ENCODE data around the gene TEC.

Gene TEC

GRCh38 chr4:48138936-48139335 lies 130.7 kb downstream of the TEC start:
- H3K4me1 ChIP-seq = no peaks in the 10 kb centered on the region
- DNase-seq (ENCODE audit: low spot score in 2 of 2) = no peak
- no peaks in the 10 kb centered on the region for H3K9me3 ChIP-seq
- in situ Hi-C loops (cut with MboI; ENCODE audit: low sequenced_read_pairs) = loop anchor here (25.0 kb wide), 1 partner anchor 423 kb away; no protein-coding TSS in a partner anchor
- H3K4me3 ChIP-seq = no peak overlapping the region
- no peaks in the 10 kb centered on the region for H3K27me3 ChIP-seq (ENCODE audit: low read depth)
- H3K36me3 ChIP-seq (replicated peaks) = no peaks in the 10 kb centered on the region

GRCh38 chr4:48138511-48138910 lies 131.1 kb downstream of the TEC start:
- no peaks in the 10 kb centered on the region for H3K4me1 ChIP-seq
- DNase-seq (ENCODE audit: low spot score in 2 of 2) = no peak
- H3K9me3 ChIP-seq = no peaks in the 10 kb centered on the region
- H3K36me3 ChIP-seq (replicated peaks) = no peaks in the 10 kb centered on the region
- no peak overlapping the region for H3K4me3 ChIP-seq
- in situ Hi-C loops (cut with MboI; ENCODE audit: low sequenced_read_pairs) = loop anchor here (25.0 kb wide), 1 partner anchor 424 kb away; no protein-coding TSS in a partner anchor
- no peaks in the 10 kb centered on the region for H3K27me3 ChIP-seq (ENCODE audit: low read depth)

- no peaks in the 10 kb centered on the region for H3K4me1 ChIP-seq
- H3K36me3 ChIP-seq (replicated peaks) = no peaks in the 10 kb centered on the region
- H3K4me3 ChIP-seq = no peak overlapping the region
- H3K9me3 ChIP-seq = no peaks in the 10 kb centered on the region
- in situ Hi-C loops (cut with MboI; ENCODE audit: low sequenced_read_pairs) = loop anchor here (25.0 kb wide), 1 partner anchor 424 kb away; no protein-coding TSS in a partner anchor
- no peak for DNase-seq (ENCODE audit: low spot score in 2 of 2)
- no peaks in the 10 kb centered on the region for H3K27me3 ChIP-seq (ENCODE audit: low read depth)
Measured at GRCh38 chr4:48137846-48138245, 131.8 kb downstream of the TEC start.

- DNase-seq (ENCODE audit: low spot score in 2 of 2) = no peak
- no peaks in the 10 kb centered on the region for H3K27me3 ChIP-seq (ENCODE audit: low read depth)
- no peaks in the 10 kb centered on the region for H3K36me3 ChIP-seq (replicated peaks)
- in situ Hi-C loops (cut with MboI; ENCODE audit: low sequenced_read_pairs) = loop anchor here (25.0 kb wide), 1 partner anchor 428 kb away; no protein-coding TSS in a partner anchor
- no peaks in the 10 kb centered on the region for H3K4me1 ChIP-seq
- no peaks in the 10 kb centered on the region for H3K9me3 ChIP-seq
- H3K4me3 ChIP-seq = no peak within 1 kb of the TSS
Measured at GRCh38 chr4:48134081-48134480, 135.6 kb downstream of the TEC start, which contains the start of gene TXK. Gene TXK, minus strand, starts transcription at chr4:48134250. Its CDS starts 80 bp downstream, at chr4:48134170.

GRCh38 chr4:48133669-48134068 lies 136.0 kb downstream of the TEC start:
- H3K27me3 ChIP-seq (ENCODE audit: low read depth) = no peaks in the 10 kb centered on the region
- H3K9me3 ChIP-seq = no peaks in the 10 kb centered on the region
- H3K4me1 ChIP-seq = no peaks in the 10 kb centered on the region
- DNase-seq (ENCODE audit: low spot score in 2 of 2) = no peak
- no peak overlapping the region for H3K4me3 ChIP-seq
- no peaks in the 10 kb centered on the region for H3K36me3 ChIP-seq (replicated peaks)
- in situ Hi-C loops (cut with MboI; ENCODE audit: low sequenced_read_pairs) = loop anchor here (25.0 kb wide), 1 partner anchor 429 kb away; no protein-coding TSS in a partner anchor

GRCh38 chr4:48131736-48132135 lies 137.9 kb downstream of the TEC start:
- no peak overlapping the region for H3K4me3 ChIP-seq
- H3K4me1 ChIP-seq = peaks cover 4% of the 10 kb centered on the region
- no peaks in the 10 kb centered on the region for H3K27me3 ChIP-seq (ENCODE audit: low read depth)
- no peak for DNase-seq (ENCODE audit: low spot score in 2 of 2)
- H3K9me3 ChIP-seq = no peaks in the 10 kb centered on the region
- no peaks in the 10 kb centered on the region for H3K36me3 ChIP-seq (replicated peaks)
- in situ Hi-C loops (cut with MboI; ENCODE audit: low sequenced_read_pairs) = loop anchor here (25.0 kb wide), 1 partner anchor 431 kb away; no protein-coding TSS in a partner anchor

- in situ Hi-C loops (cut with MboI; ENCODE audit: low sequenced_read_pairs) = loop anchor here (25.0 kb wide), 1 partner anchor 432 kb away; no protein-coding TSS in a partner anchor
- Histone ChIP-seq H3K4me3 (no peak overlapping the region), H3K36me3 (replicated peaks) (no peaks in the 10 kb centered on the region), H3K4me1 (peaks cover 4% of the 10 kb centered on the region), H3K9me3 (no peaks in the 10 kb centered on the region), H3K27me3 (ENCODE audit: low read depth) (no peaks in the 10 kb centered on the region)
- no peak for DNase-seq (ENCODE audit: low spot score in 2 of 2)
Measured at GRCh38 chr4:48130100-48130499, 139.5 kb downstream of the TEC start.

GRCh38 chr4:48129307-48130014 lies 140.2 kb downstream of the TEC start:
- Histone ChIP-seq H3K4me1 (peaks cover 4% of the 10 kb centered on the region), H3K9me3 (no peaks in the 10 kb centered on the region), H3K27me3 (ENCODE audit: low read depth) (no peaks in the 10 kb centered on the region), H3K4me3 (no peak overlapping the region), H3K36me3 (replicated peaks) (no peaks in the 10 kb centered on the region)
- no peak for DNase-seq (ENCODE audit: low spot score in 2 of 2)
- in situ Hi-C loops (cut with MboI; ENCODE audit: low sequenced_read_pairs) = loop anchor here (25.0 kb wide), 1 partner anchor 433 kb away; no protein-coding TSS in a partner anchor

- Histone ChIP-seq H3K9me3 (no peaks in the 10 kb centered on the region), H3K4me3 (no peak overlapping the region), H3K27me3 (ENCODE audit: low read depth) (no peaks in the 10 kb centered on the region), H3K4me1 (peaks cover 4% of the 10 kb centered on the region), H3K36me3 (replicated peaks) (no peaks in the 10 kb centered on the region)
- in situ Hi-C loops (cut with MboI; ENCODE audit: low sequenced_read_pairs) = loop anchor here (25.0 kb wide), 1 partner anchor 434 kb away; no protein-coding TSS in a partner anchor
- peak; percentile 66 to 83 for DNase-seq (ENCODE audit: low spot score in 2 of 2)
Measured at GRCh38 chr4:48127682-48128404, 141.8 kb downstream of the TEC start.

- Histone ChIP-seq H3K4me3 (no peak overlapping the region), H3K36me3 (replicated peaks) (no peaks in the 10 kb centered on the region), H3K27me3 (ENCODE audit: low read depth) (peaks cover 3% of the 10 kb centered on the region; the same call in 1 of the 2 replicates), H3K4me1 (peaks cover 4% of the 10 kb centered on the region), H3K9me3 (no peaks in the 10 kb centered on the region)
- in situ Hi-C loops (cut with MboI; ENCODE audit: low sequenced_read_pairs) = loop anchor here (25.0 kb wide), 1 partner anchor 435 kb away; no protein-coding TSS in a partner anchor
- DNase-seq (ENCODE audit: low spot score in 2 of 2) = no peak
Measured at GRCh38 chr4:48127231-48127630, 142.4 kb downstream of the TEC start.

GRCh38 chr4:48126621-48127020 lies 143.0 kb downstream of the TEC start:
- DNase-seq (ENCODE audit: low spot score in 2 of 2) = no peak
- Histone ChIP-seq H3K4me3 (no peak overlapping the region), H3K36me3 (replicated peaks) (no peaks in the 10 kb centered on the region), H3K4me1 (peaks cover 4% of the 10 kb centered on the region), H3K27me3 (ENCODE audit: low read depth) (peaks cover 8% of the 10 kb centered on the region), H3K9me3 (no peaks in the 10 kb centered on the region)
- in situ Hi-C loops (cut with MboI; ENCODE audit: low sequenced_read_pairs) = loop anchor here (25.0 kb wide), 1 partner anchor 436 kb away; no protein-coding TSS in a partner anchor

- DNase-seq (ENCODE audit: low spot score in 2 of 2) = no peak
- in situ Hi-C loops (cut with MboI; ENCODE audit: low sequenced_read_pairs) = loop anchor here (25.0 kb wide), 1 partner anchor 437 kb away; no protein-coding TSS in a partner anchor
- Histone ChIP-seq H3K9me3 (no peaks in the 10 kb centered on the region), H3K36me3 (replicated peaks) (no peaks in the 10 kb centered on the region), H3K27me3 (ENCODE audit: low read depth) (peaks cover 9% of the 10 kb centered on the region), H3K4me3 (no peak overlapping the region), H3K4me1 (peaks cover 4% of the 10 kb centered on the region)
Measured at GRCh38 chr4:48124870-48125269, 144.8 kb downstream of the TEC start.

- Histone ChIP-seq H3K27me3 (ENCODE audit: low read depth) (peaks cover 9% of the 10 kb centered on the region), H3K36me3 (replicated peaks) (no peaks in the 10 kb centered on the region), H3K4me3 (no peak overlapping the region), H3K4me1 (no peaks in the 10 kb centered on the region), H3K9me3 (no peaks in the 10 kb centered on the region)
- in situ Hi-C loops (cut with MboI; ENCODE audit: low sequenced_read_pairs) = no loop called here
- DNase-seq (ENCODE audit: low spot score in 2 of 2) = no peak
Measured at GRCh38 chr4:48122756-48123155, 146.9 kb downstream of the TEC start.

GRCh38 chr4:48121180-48121579 lies 148.5 kb downstream of the TEC start:
- peaks cover 9% of the 10 kb centered on the region for H3K27me3 ChIP-seq (ENCODE audit: low read depth)
- no peak for DNase-seq (ENCODE audit: low spot score in 2 of 2)
- no peaks in the 10 kb centered on the region for H3K4me1 ChIP-seq
- no peak overlapping the region for H3K4me3 ChIP-seq
- H3K9me3 ChIP-seq = no peaks in the 10 kb centered on the region
- in situ Hi-C loops (cut with MboI; ENCODE audit: low sequenced_read_pairs) = no loop called here
- no peaks in the 10 kb centered on the region for H3K36me3 ChIP-seq (replicated peaks)
